H9 (cell line): ENCODE results near the gene ACOX3. TPM values are rescaled to one million over a fixed set of nuclear protein-coding genes. Genes with fewer than 3 reads are reported as not detected.

Source experiments
- DNase-seq: peaks from one replicate; pipeline ENCODE4 v3.0.0-alpha.2; 2017
- H2AFZ ChIP-seq: one replicate; pipeline ENCODE4 v1.6.1; 2013; ENCODE audit warnings: mild to moderate bottlenecking, low read length, control low read depth, moderate library complexity
- H2AK5ac ChIP-seq: 2 replicates; pipeline ENCODE4 v1.6.1; 2013; ENCODE audit warnings: low read length, control low read depth, mixed read lengths; ENCODE audit not compliant: insufficient read length
- H2BK120ac ChIP-seq: one replicate; pipeline ENCODE4 v1.6.1; 2013; ENCODE audit warnings: low read depth, mild to moderate bottlenecking, low read length, control low read depth, inconsistent platforms; ENCODE audit not compliant: poor library complexity, severe bottlenecking
- H2BK12ac ChIP-seq: 2 replicates; pipeline ENCODE4 v1.6.1; 2013; ENCODE audit warnings: low read length, control low read depth, mixed read lengths, low read depth; ENCODE audit not compliant: insufficient read length
- H2BK15ac ChIP-seq: 2 replicates; pipeline ENCODE4 v1.6.1; 2013; ENCODE audit warnings: low read depth, low read length, control low read depth
- H2BK20ac ChIP-seq: one replicate; pipeline ENCODE4 v1.6.1; 2013; ENCODE audit warnings: low read depth, mild to moderate bottlenecking, low read length, control low read depth, inconsistent platforms; ENCODE audit not compliant: poor library complexity, severe bottlenecking
- H2BK5ac ChIP-seq: 2 replicates; pipeline ENCODE4 v1.6.1; 2013; ENCODE audit warnings: low read length, control low read depth, mixed read lengths; ENCODE audit not compliant: insufficient read length
- H3K14ac ChIP-seq: 2 replicates; pipeline ENCODE4 v1.6.1; 2013; ENCODE audit warnings: low read length, control low read depth; ENCODE audit not compliant: insufficient read depth
- H3K18ac ChIP-seq: 2 replicates; pipeline ENCODE4 v1.6.1; 2013; ENCODE audit warnings: low read depth, mild to moderate bottlenecking, mixed read lengths, low read length, control low read depth; ENCODE audit not compliant: insufficient read length
- H3K23ac ChIP-seq: 2 replicates; pipeline ENCODE4 v1.6.1; 2013; ENCODE audit warnings: low read length, control low read depth, mixed read lengths, low read depth; ENCODE audit not compliant: insufficient read length
- H3K23me2 ChIP-seq: 2 replicates; pipeline ENCODE4 v1.6.1; 2013; ENCODE audit warnings: low read depth, mild to moderate bottlenecking, mixed read lengths, low read length, control low read depth; ENCODE audit not compliant: insufficient read length, poor library complexity, severe bottlenecking
- H3K27ac ChIP-seq: 2 replicates; pipeline ENCODE4 v1.5.1; 2013; ENCODE audit warnings: low read length, control low read depth, mixed read lengths, low read depth; ENCODE audit not compliant: insufficient read length
- H3K27me3 ChIP-seq: 2 replicates; pipeline ENCODE4 v1.6.1; 2013; ENCODE audit warnings: low read length, control low read depth, inconsistent platforms; ENCODE audit not compliant: insufficient read depth
- H3K4ac ChIP-seq: 2 replicates; pipeline ENCODE4 v1.6.1; 2013; ENCODE audit warnings: low read depth, mild to moderate bottlenecking, control low read depth, inconsistent platforms, low read length, moderate library complexity
- H3K4me1 ChIP-seq: 2 replicates; pipeline ENCODE4 v1.6.1; 2013; ENCODE audit warnings: low read length, control low read depth, inconsistent platforms; ENCODE audit not compliant: insufficient read depth
- H3K4me2 ChIP-seq: 2 replicates; pipeline ENCODE4 v1.6.1; 2013; ENCODE audit warnings: low read length, control low read depth, mixed read lengths; ENCODE audit not compliant: insufficient read length, insufficient read depth
- H3K56ac ChIP-seq: 2 replicates; pipeline ENCODE4 v1.6.1; 2013; ENCODE audit warnings: low read depth, mild to moderate bottlenecking, mixed read lengths, low read length, control low read depth; ENCODE audit not compliant: insufficient read length
- H3K79me1 ChIP-seq: 2 replicates; pipeline ENCODE4 v1.6.1; 2013; ENCODE audit warnings: low read depth, mild to moderate bottlenecking, moderate library complexity, low read length, control low read depth, inconsistent platforms; ENCODE audit not compliant: insufficient read depth, poor library complexity, severe bottlenecking
- H3K79me2 ChIP-seq: 2 replicates; pipeline ENCODE4 v1.6.1; 2013; ENCODE audit warnings: low read length, control low read depth, inconsistent platforms; ENCODE audit not compliant: insufficient read depth
- H3K9ac ChIP-seq: 2 replicates; pipeline ENCODE4 v1.6.1; 2013; ENCODE audit warnings: low read length, control low read depth, mixed read lengths; ENCODE audit not compliant: insufficient read length; ENCODE audit errors: extremely low read depth
- H3K9me3 ChIP-seq: one replicate; pipeline ENCODE4 v1.6.1; 2013; ENCODE audit warnings: low read depth, low read length, inconsistent platforms; ENCODE audit not compliant: control insufficient read depth
- H3T11ph ChIP-seq: one replicate; pipeline ENCODE4 v1.6.1; 2013; ENCODE audit warnings: mild to moderate bottlenecking, low read length, control low read depth, inconsistent platforms
- H4K20me1 ChIP-seq: one replicate; pipeline ENCODE4 v1.6.1; 2013; ENCODE audit not compliant: control insufficient read depth, insufficient read length, insufficient read depth
- H4K5ac ChIP-seq: 2 replicates; pipeline ENCODE4 v1.6.1; 2013; ENCODE audit warnings: low read depth, mild to moderate bottlenecking, mixed read lengths, low read length, control low read depth; ENCODE audit not compliant: insufficient read length
- H4K8ac ChIP-seq: replicated peaks from 2 replicates; pipeline ENCODE4 v1.6.1; 2013; ENCODE audit warnings: low read length, control low read depth, mixed read lengths, low read depth; ENCODE audit not compliant: insufficient read length
- H4K91ac ChIP-seq: 2 replicates; pipeline ENCODE4 v1.6.1; 2013; ENCODE audit warnings: low read depth, mild to moderate bottlenecking, moderate library complexity, mixed read lengths, low read length, control low read depth; ENCODE audit not compliant: insufficient read length
- H3K27ac Mint-ChIP-seq, 3 experiments: 2 replicates in 2 of 3; 3 replicates in 1 of 3; pipeline ENCODE4 v1.8.0; 2020 to 2021; ENCODE audit warnings: mixed read lengths in 3 of 3, mild to moderate bottlenecking in 1 of 3, moderate library complexity in 1 of 3
- H3K27me3 Mint-ChIP-seq: 2 replicates; pipeline ENCODE4 v1.8.0; 2021; ENCODE audit warnings: low read depth, mild to moderate bottlenecking, moderate library complexity, mixed read lengths
- H3K36me3 Mint-ChIP-seq, 3 experiments: 2 replicates in 2 of 3; 3 replicates in 1 of 3; pipeline ENCODE4 v1.8.0; 2020 to 2021; ENCODE audit warnings: low read depth in 3 of 3, mixed read lengths in 3 of 3; ENCODE audit not compliant: insufficient read depth in 1 of 3
- H3K4me1 Mint-ChIP-seq, 2 experiments: 2 replicates each; pipeline ENCODE4 v1.8.0; 2020; ENCODE audit warnings: mixed read lengths in 2 of 2
- H3K4me3 Mint-ChIP-seq, 2 experiments: 2 replicates in 1 of 2; 3 replicates in 1 of 2; pipeline ENCODE4 v1.8.0; 2020 to 2021; ENCODE audit warnings: mild to moderate bottlenecking in 2 of 2, mixed read lengths in 2 of 2, moderate library complexity in 1 of 2
- H3K9me3 Mint-ChIP-seq, 2 experiments: 2 replicates in 1 of 2; 3 replicates in 1 of 2; pipeline ENCODE4 v1.8.0; 2020; ENCODE audit warnings: mild to moderate bottlenecking in 2 of 2, mixed read lengths in 2 of 2, moderate library complexity in 1 of 2
- CTCF ChIP-seq: fragments of 200-600 bp; sonication (generic); conservative IDR thresholded peaks from 3 replicates; pipeline ENCODE4 v1.8.0; 2021; ENCODE audit warnings: antibody characterized with exemption, mild to moderate bottlenecking
- WGBS: extraction: QIAGEN DNeasy Blood & Tissue Kit; methylation state at CpG from one replicate; pipeline ENCODE4 v1.1.7; 2013; ENCODE audit warnings: missing lambda C conversion rate, low lambda C conversion rate, mixed read lengths; ENCODE audit not compliant: insufficient read length; ENCODE audit errors: extremely low coverage; 5-methylcytosine and 5-hydroxymethylcytosine counted together
- total RNA-seq: library from RNA; stranded (reverse); gene quantifications from 2 replicates; pipeline ENCODE4 v1.2.1, GENCODE V29; 2021

Gene ACOX3
- total RNA-seq, 1 experiment from 2014 or later: 13.8 TPM

GRCh38 chr4:8387194-8387593, 53.3 kb downstream of the ACOX3 start:
- Histone ChIP-seq H2BK15ac (no peak overlapping the region), H2BK5ac (no peak overlapping the region), H3K18ac (no peak overlapping the region), H3K79me2 (no peaks in the 10 kb centered on the region), H4K20me1 (no peaks in the 10 kb centered on the region), H3K9ac (no peak overlapping the region), H2BK120ac (no peak overlapping the region), H3K23me2 (no peaks in the 10 kb centered on the region), H3K23ac (no peak overlapping the region), H3K4me1 (no peaks in the 10 kb centered on the region), H3T11ph (no peak overlapping the region), H3K14ac (no peak overlapping the region), H3K9me3 (no peaks in the 10 kb centered on the region), H4K91ac (no peak overlapping the region), H2BK12ac (no peak overlapping the region), H4K5ac (no peak overlapping the region), H3K27ac (no peak overlapping the region), H3K27me3 (no peaks in the 10 kb centered on the region), H3K79me1 (no peaks in the 10 kb centered on the region), H4K8ac (no peak overlapping the region), H3K4ac (no peak overlapping the region), H3K4me2 (no peak overlapping the region), H3K56ac (no peak overlapping the region), H2AK5ac (no peak overlapping the region), H2BK20ac (no peak overlapping the region), H2AFZ (no peak overlapping the region)
- Mint-ChIP-seq H3K27me3 (no peaks in the 10 kb centered on the region; the same call in 1 of the 2 replicates), H3K4me1 (peaks cover 3 to 4% of the 10 kb centered on the region in 2 experiments; a peak in 3 of 4 replicates), H3K27ac (no peak overlapping the region), H3K36me3 (peaks cover 3 to 6% (median 5%) of the 10 kb centered on the region in 3 experiments; a peak in 3 of 7 replicates), H3K9me3 (no peaks in the 10 kb centered on the region), H3K4me3 (no peak overlapping the region)
- no CpG with 5 or more reads among the region's 22 CpGs for WGBS
- no peak for DNase-seq
- no peak for TF ChIP-seq CTCF
